ENCODE results near the gene NEU4. TPM values are rescaled to one million over a fixed set of nuclear protein-coding genes. Genes with fewer than 3 reads are reported as not detected.

The NEU4 gene
- total and polyA plus RNA-seq, 2 of the 4 experiments (the other 2 are of a cell fraction) = not detected

- Histone ChIP-seq H2BK15ac (ENCODE audit: low read depth, low read length) (no peak overlapping the region), H2BK20ac (ENCODE audit: low read depth, low read length) (no peak overlapping the region), H3K9me3 (ENCODE audit: control insufficient read depth, insufficient read depth, low read length) (no peaks in the 10 kb centered on the region), H3K27ac (ENCODE audit: insufficient read depth, low read length) (no peak overlapping the region), H3K27me3 (ENCODE audit: control insufficient read depth, insufficient read depth, low read length) (no peaks in the 10 kb centered on the region), H3K56ac (ENCODE audit: extremely low read depth, insufficient read depth, low read length) (no peak overlapping the region), H3K4me1 (ENCODE audit: control insufficient read depth, insufficient read depth, low read length) (peaks cover 6% of the 10 kb centered on the region; the same call in 1 of the 2 replicates), H3K9me1 (ENCODE audit: insufficient read depth, low read length) (no peaks in the 10 kb centered on the region), H4K5ac (ENCODE audit: low read depth, low read length) (no peak overlapping the region), H2AK9ac (replicated peaks; ENCODE audit: low read depth, low read length, poor library complexity) (no peak overlapping the region), H4K8ac (ENCODE audit: low read depth in 2 of 2, low read length in 2 of 2) (no peak overlapping the region), H3K4me3 (ENCODE audit: insufficient read depth, low read depth, low read length) (no peak overlapping the region), H2BK120ac (ENCODE audit: low read depth, low read length) (no peak overlapping the region), H3K18ac (ENCODE audit: low read depth, low read length) (no peak overlapping the region), H3K36me3 (ENCODE audit: control insufficient read depth, insufficient read depth, low read length) (peaks cover 6% of the 10 kb centered on the region), H4K91ac (ENCODE audit: insufficient read depth, low read depth, low read length) (no peak overlapping the region), H3K23ac (ENCODE audit: low read depth, low read length) (no peak overlapping the region), H2AFZ (replicated peaks; ENCODE audit: low read length, poor library complexity) (no peak overlapping the region), H4K20me1 (ENCODE audit: insufficient read depth, low read length) (no peaks in the 10 kb centered on the region; the same call in 1 of the 2 replicates), H3K14ac (replicated peaks; ENCODE audit: low read depth, low read length) (no peak overlapping the region), H3K79me1 (ENCODE audit: low read depth in 1 of 2, low read length in 2 of 2) (no peaks in the 10 kb centered on the region), H3K4me2 (ENCODE audit: low read depth, low read length) (no peak overlapping the region), H3K4ac (ENCODE audit: low read depth, low read length) (no peak overlapping the region), H2BK5ac (ENCODE audit: low read depth, low read length, poor library complexity, severe bottlenecking) (no peak overlapping the region), H2AK5ac (ENCODE audit: low read depth, low read length) (no peak overlapping the region), H3K9ac (ENCODE audit: low read depth, low read length) (no peak overlapping the region)
- intact Hi-C loops (cut with micrococcal nuclease) = no loop called here
- WGBS, 2 experiments (ENCODE audit: extremely low coverage in 2 of 2, insufficient read length in 1 of 2) = 83% methylated on average over 6 of the region's 11 CpGs; no CpG with 5 or more reads in 1 of the 2 experiments
- no TSS peak for BruUV-seq (replicated peaks)
- DNase-seq (no peak), ATAC-seq (ENCODE audit: low read depth) (no peak)
- TF ChIP-seq RCOR1 (IDR thresholded peaks at IDR 0.05; ENCODE audit: insufficient replicate concordance, low read length) (no peak), USF2 (IDR thresholded peaks at IDR 0.05; ENCODE audit: low read depth, low read length) (no peak), CHD1 (IDR thresholded peaks at IDR 0.05; ENCODE audit: low read depth, low read length) (no peak), MAZ (IDR thresholded peaks at IDR 0.05; ENCODE audit: borderline replicate concordance, low read depth, low read length) (no peak), NFE2L2 (IDR thresholded peaks at IDR 0.05; ENCODE audit: low read depth, low read length) (no peak), CEBPB (IDR thresholded peaks at IDR 0.05; ENCODE audit: low read depth, low read length) (no peak), FOS (IDR thresholded peaks at IDR 0.05; ENCODE audit: low read depth, low read length) (no peak), POLR2A (IDR thresholded peaks at IDR 0.05; ENCODE audit: low read depth, low read length) (no peak), MXI1 (IDR thresholded peaks at IDR 0.05; ENCODE audit: borderline replicate concordance, low read depth, low read length) (no peak), BHLHE40 (IDR thresholded peaks at IDR 0.05; ENCODE audit: low read depth, low read length) (no peak), SMC3 (IDR thresholded peaks at IDR 0.05; ENCODE audit: low read depth, low read length) (no peak), RFX5 (IDR thresholded peaks at IDR 0.05; ENCODE audit: low read depth, low read length) (no peak), MAFK (IDR thresholded peaks at IDR 0.05; ENCODE audit: low read depth, low read length) (no peak), RAD21 (IDR thresholded peaks at IDR 0.05; ENCODE audit: low read length) (no peak)
- TF ChIP-seq, protein P1, sequence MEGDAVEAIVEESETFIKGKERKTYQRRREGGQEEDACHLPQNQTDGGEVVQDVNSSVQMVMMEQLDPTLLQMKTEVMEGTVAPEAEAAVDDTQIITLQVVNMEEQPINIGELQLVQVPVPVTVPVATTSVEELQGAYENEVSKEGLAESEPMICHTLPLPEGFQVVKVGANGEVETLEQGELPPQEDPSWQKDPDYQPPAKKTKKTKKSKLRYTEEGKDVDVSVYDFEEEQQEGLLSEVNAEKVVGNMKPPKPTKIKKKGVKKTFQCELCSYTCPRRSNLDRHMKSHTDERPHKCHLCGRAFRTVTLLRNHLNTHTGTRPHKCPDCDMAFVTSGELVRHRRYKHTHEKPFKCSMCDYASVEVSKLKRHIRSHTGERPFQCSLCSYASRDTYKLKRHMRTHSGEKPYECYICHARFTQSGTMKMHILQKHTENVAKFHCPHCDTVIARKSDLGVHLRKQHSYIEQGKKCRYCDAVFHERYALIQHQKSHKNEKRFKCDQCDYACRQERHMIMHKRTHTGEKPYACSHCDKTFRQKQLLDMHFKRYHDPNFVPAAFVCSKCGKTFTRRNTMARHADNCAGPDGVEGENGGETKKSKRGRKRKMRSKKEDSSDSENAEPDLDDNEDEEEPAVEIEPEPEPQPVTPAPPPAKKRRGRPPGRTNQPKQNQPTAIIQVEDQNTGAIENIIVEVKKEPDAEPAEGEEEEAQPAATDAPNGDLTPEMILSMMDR (conservative IDR thresholded peaks at IDR 0.05; ENCODE audit: low read depth, low read length) = no peak
- TF ChIP-seq, protein P2, sequence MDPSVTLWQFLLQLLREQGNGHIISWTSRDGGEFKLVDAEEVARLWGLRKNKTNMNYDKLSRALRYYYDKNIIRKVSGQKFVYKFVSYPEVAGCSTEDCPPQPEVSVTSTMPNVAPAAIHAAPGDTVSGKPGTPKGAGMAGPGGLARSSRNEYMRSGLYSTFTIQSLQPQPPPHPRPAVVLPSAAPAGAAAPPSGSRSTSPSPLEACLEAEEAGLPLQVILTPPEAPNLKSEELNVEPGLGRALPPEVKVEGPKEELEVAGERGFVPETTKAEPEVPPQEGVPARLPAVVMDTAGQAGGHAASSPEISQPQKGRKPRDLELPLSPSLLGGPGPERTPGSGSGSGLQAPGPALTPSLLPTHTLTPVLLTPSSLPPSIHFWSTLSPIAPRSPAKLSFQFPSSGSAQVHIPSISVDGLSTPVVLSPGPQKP (IDR thresholded peaks at IDR 0.05; ENCODE audit: borderline replicate concordance, low read depth, low read length) = no peak
- ChIA-PET POLR2A (ENCODE audit: unreplicated experiment) (no interaction called here), CTCF (interaction anchor here (0.7 kb wide), 1 partner anchor 110 kb away, joined by 5 read pairs; no protein-coding TSS in a partner anchor)
- dilution Hi-C loops (cut with HindIII; ENCODE audit: low sequenced_read_pairs, unreplicated experiment) = no loop called here
- in situ Hi-C loops (cut with MboI; ENCODE audit: low sequenced_read_pairs) = no loop called here
Measured at GRCh38 chr2:241768850-241769249, 40.1 kb upstream of the NEU4 start.
